MCF 10A (cell line): Measurements from ENCODE around the gene QPCTL. TPM values are rescaled to one million over a fixed set of nuclear protein-coding genes. Genes with fewer than 3 reads are reported as not detected.

Experiments used
- BruUV-seq: library from RNA; stranded (reverse); fragments of 400-500 nt; replicated peaks from 2 replicates; lab custom pipeline; 2021; lab: Mats Ljungman, UMichigan
- CTCF ChIA-PET: fragments of 300-600 bp; sonication (Branson Sonifier 250); formaldehyde crosslinking; extraction: SDS; loops from one replicate; lab custom pipeline; 2021; ENCODE audit warnings: antibody characterized with exemption, inconsistent platforms; lab: Yijun Ruan, JAX
- POLR2A ChIA-PET: fragments of 300-600, 350-650 bp; sonication (Branson Sonifier 250); formaldehyde crosslinking; extraction: SDS; loops from one replicate; lab custom pipeline; 2020; ENCODE audit warnings: antibody characterized with exemption, inconsistent platforms; lab: Yijun Ruan, JAX
- DNase-seq: peaks from one replicate; pipeline ENCODE4 v3.0.0-alpha.2; 2018; ENCODE audit not compliant: unreplicated experiment
- H3K27ac Mint-ChIP-seq: one replicate; pipeline ENCODE4 v1.8.0; 2022; ENCODE audit warnings: mild to moderate bottlenecking, low read depth, mixed read lengths; ENCODE audit not compliant: unreplicated experiment
- H3K27me3 Mint-ChIP-seq: one replicate; pipeline ENCODE4 v1.8.0; 2022; ENCODE audit warnings: mixed read lengths; ENCODE audit not compliant: insufficient read depth, unreplicated experiment
- H3K36me3 Mint-ChIP-seq: one replicate; pipeline ENCODE4 v1.8.0; 2022; ENCODE audit warnings: mild to moderate bottlenecking, moderate library complexity, mixed read lengths; ENCODE audit not compliant: insufficient read depth, unreplicated experiment
- H3K4me1 Mint-ChIP-seq: one replicate; pipeline ENCODE4 v1.8.0; 2022; ENCODE audit warnings: mixed read lengths; ENCODE audit not compliant: insufficient read depth, unreplicated experiment
- H3K4me3 Mint-ChIP-seq: one replicate; pipeline ENCODE4 v1.8.0; 2022; ENCODE audit warnings: mild to moderate bottlenecking, moderate library complexity, mixed read lengths; ENCODE audit not compliant: unreplicated experiment
- H3K9me3 Mint-ChIP-seq: one replicate; pipeline ENCODE4 v1.8.0; 2022; ENCODE audit warnings: mixed read lengths; ENCODE audit not compliant: unreplicated experiment
- CTCF ChIP-seq: fragments of 200-600 bp; IDR thresholded peaks from one replicate; pipeline ENCODE4 v1.8.0; 2022; ENCODE audit warnings: antibody characterized with exemption, mild to moderate bottlenecking; ENCODE audit not compliant: unreplicated experiment
- intact Hi-C: fragments of 100-400 bp; cut with micrococcal nuclease; formaldehyde crosslinking; loops from 2 replicates; pipeline ENCODE4 v1.14.1; 2022
- total RNA-seq: library from RNA; stranded (reverse); gene quantifications from 2 replicates; pipeline ENCODE4 v1.2.3, GENCODE V29; 2022

QPCTL gene
- total RNA-seq, 1 experiment from 2014 or later: 14.9 TPM

DNA sequence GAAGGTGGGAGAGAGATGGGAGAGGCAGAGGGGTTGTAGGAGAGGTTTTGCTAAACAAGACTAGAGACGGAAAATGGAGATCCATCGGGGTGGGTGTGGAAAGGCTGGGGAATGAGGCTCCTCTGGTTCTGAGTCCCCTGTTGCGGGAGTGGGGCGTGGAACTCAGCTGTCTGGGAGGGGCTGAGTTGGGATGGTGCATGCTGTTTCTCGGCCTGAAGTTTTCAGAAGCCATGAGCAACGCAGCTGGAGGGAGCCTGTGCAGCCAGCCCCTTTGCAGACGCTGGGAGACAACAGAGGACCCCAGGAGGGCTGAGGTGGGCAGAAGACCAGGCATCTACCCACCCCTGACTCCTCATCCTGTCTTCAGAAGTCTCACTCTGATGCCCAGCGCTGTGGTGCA, 31.8 kb upstream of the QPCTL start:
- Mint-ChIP-seq H3K4me3 (peak overlapping the region; percentile 17), H3K27ac (no peak overlapping the region), H3K27me3 (peaks cover 40% of the 10 kb centered on the region), H3K4me1 (no peaks in the 10 kb centered on the region), H3K36me3 (no peaks in the 10 kb centered on the region), H3K9me3 (no peaks in the 10 kb centered on the region)
- BruUV-seq: no TSS peak
- intact Hi-C loops: no loop called here
- ChIA-PET CTCF (interaction anchor here (0.6 kb wide), 1 partner anchor 1790 kb away, joined by 3 read pairs; no protein-coding TSS in a partner anchor), POLR2A (no interaction called here)
- TF ChIP-seq CTCF: no peak
- no peak for DNase-seq

DNA sequence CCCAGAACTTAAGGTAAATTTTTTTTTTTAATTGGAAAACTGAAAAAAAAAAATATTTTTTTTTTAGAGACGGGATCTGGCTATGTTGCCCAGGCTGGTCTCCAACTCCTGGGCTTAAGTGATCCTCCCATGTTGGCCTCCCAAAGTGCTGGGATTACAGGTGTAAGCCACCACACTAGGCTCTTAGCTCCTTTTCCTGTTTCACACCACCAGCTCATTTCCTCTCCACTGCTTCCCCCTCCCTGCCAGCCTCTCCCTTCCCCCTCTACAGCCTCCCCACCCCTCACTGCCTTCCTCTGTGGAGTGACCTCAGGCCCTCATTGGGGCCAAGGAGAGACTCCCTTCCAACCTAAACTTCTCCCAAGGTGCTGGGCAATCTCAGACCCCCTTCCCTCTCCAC, 28.7 kb upstream of the QPCTL start:
- H3K36me3 Mint-ChIP-seq: peaks cover 5% of the 10 kb centered on the region
- no TSS peak for BruUV-seq
- POLR2A ChIA-PET: no interaction called here

DNA sequence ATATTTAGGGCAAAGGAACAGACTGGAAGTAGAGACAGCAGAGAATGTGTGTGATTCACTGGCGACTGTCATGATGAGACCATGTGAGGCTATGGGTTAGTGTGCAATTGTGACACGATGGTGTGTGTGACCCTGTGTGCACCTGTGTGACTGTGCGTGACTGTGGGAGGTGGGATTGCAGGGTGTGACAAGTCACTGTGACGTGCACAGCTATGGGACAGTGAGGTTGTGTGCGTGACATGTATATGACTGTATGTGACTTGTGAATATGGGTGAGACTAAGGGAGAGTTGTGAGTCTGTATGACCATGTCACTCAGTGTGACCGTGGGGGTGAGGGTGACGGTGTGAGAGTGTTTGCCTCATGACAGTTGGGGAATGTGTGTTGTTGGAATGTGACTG, 27.9 kb upstream of the QPCTL start:
- intact Hi-C loops: no loop called here
- no TSS peak for BruUV-seq
- no peak for DNase-seq
- CTCF ChIA-PET: interaction anchor here (0.5 to 1.5 kb wide), 3 partner anchors 22 to 23 kb away, joined by 4 to 6 read pairs (median 4); no protein-coding TSS in a partner anchor
- H3K4me3 Mint-ChIP-seq: no peak overlapping the region
- H3K27ac Mint-ChIP-seq: no peak overlapping the region
- H3K36me3 Mint-ChIP-seq: peaks cover 5% of the 10 kb centered on the region
- H3K9me3 Mint-ChIP-seq: no peaks in the 10 kb centered on the region
- POLR2A ChIA-PET: no interaction called here
- H3K27me3 Mint-ChIP-seq: peaks cover 44% of the 10 kb centered on the region
- TF ChIP-seq CTCF: no peak
- peaks cover 22% of the 10 kb centered on the region for H3K4me1 Mint-ChIP-seq

More for the DNA sequence above, 28.7 kb upstream of the QPCTL start:
- H3K27me3 Mint-ChIP-seq: peaks cover 44% of the 10 kb centered on the region
- DNase-seq: no peak
- intact Hi-C loops: no loop called here
- H3K4me1 Mint-ChIP-seq: peaks cover 14% of the 10 kb centered on the region
- no peaks in the 10 kb centered on the region for H3K9me3 Mint-ChIP-seq
- no peak for TF ChIP-seq CTCF
- no peak overlapping the region for H3K27ac Mint-ChIP-seq
- H3K4me3 Mint-ChIP-seq: no peak overlapping the region
- CTCF ChIA-PET: interaction anchor here (1.1 kb wide), 1 partner anchor 22 kb away, joined by 4 read pairs; no protein-coding TSS in a partner anchor

DNA sequence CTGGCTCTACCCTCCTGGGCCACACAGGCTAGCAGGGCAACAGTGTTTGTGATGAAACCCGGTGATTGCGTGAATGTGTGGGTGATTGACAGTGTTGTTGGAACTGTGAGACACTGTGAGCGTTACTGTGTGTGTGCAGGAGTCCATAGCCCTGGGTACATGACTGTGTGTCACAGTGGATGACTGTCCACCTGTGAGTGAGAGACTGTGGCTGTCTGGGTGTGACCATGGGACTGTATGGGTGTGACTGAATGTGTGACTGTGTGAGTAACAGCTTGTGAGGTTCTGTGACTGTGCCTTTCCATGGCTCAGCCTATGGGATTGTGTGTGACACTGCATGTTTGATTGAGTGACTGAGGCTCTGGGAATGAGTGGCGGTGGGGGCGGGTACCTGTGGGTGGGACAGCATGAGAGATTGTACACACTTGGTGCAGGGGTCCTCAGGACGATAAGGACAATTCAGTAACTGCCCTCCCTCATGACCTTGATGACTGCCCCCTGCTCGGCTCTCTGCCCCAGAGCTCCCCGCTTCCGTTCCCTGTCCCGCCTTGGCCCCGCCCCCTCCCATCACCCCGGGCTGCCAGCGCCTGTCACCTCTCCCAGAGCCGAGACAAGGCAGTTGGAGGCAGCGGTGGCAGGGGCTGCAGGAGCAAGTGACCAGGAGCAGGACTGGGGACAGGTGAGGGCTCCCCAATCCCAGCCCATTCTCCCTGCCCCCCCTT, 24.7 kb upstream of the QPCTL start, which contains the start of gene GIPR:
Gene GIPR, plus strand, starts transcription at position 602 of the 722 bp plus-strand sequence. CDS start 1,300 bp downstream, outside the sequence.
- Mint-ChIP-seq H3K4me3 (peak within 1 kb of the TSS; percentile 68), H3K27me3 (peaks cover 19% of the 10 kb centered on the region), H3K9me3 (no peaks in the 10 kb centered on the region), H3K4me1 (peaks cover 28% of the 10 kb centered on the region), H3K27ac (peak within 1 kb of the TSS; percentile 57), H3K36me3 (peaks cover 5% of the 10 kb centered on the region)
- BruUV-seq: no TSS peak
- CTCF ChIA-PET: no interaction called here
- POLR2A ChIA-PET: interaction anchor here (1.2 to 1.7 kb wide), 2 partner anchors 22 to 82 kb away, joined by 3 to 5 read pairs; no protein-coding TSS in a partner anchor
- DNase-seq: peak; percentile 55
- intact Hi-C loops: no loop called here
- no peak for TF ChIP-seq CTCF
